HL-60 (cell line): ENCODE measurements around the gene COPE.

Source experiments
- POLR2AphosphoS5 ChIP-seq: IDR thresholded peaks from 2 replicates; pipeline ENCODE4 v1.6.1; 2012; ENCODE audit warnings: low read depth
- TF ChIP-seq, protein P1 (sequence below): IDR thresholded peaks from one replicate; pipeline ENCODE4 v1.5.1; 2011; ENCODE audit warnings: low read length, control low read depth, inconsistent platforms; ENCODE audit not compliant: insufficient read depth

GRCh38 chr19:18951721-18952281, 32.6 kb upstream of the COPE start:
- TF ChIP-seq, protein P1, sequence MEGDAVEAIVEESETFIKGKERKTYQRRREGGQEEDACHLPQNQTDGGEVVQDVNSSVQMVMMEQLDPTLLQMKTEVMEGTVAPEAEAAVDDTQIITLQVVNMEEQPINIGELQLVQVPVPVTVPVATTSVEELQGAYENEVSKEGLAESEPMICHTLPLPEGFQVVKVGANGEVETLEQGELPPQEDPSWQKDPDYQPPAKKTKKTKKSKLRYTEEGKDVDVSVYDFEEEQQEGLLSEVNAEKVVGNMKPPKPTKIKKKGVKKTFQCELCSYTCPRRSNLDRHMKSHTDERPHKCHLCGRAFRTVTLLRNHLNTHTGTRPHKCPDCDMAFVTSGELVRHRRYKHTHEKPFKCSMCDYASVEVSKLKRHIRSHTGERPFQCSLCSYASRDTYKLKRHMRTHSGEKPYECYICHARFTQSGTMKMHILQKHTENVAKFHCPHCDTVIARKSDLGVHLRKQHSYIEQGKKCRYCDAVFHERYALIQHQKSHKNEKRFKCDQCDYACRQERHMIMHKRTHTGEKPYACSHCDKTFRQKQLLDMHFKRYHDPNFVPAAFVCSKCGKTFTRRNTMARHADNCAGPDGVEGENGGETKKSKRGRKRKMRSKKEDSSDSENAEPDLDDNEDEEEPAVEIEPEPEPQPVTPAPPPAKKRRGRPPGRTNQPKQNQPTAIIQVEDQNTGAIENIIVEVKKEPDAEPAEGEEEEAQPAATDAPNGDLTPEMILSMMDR, result no peak
- no peak for TF ChIP-seq POLR2AphosphoS5
